ENCODE measurements around the gene TTC31. TPM values are rescaled to one million over a fixed set of nuclear protein-coding genes. Genes with fewer than 3 reads are reported as not detected.
A peak's percentile ranks its signal among the peaks of the same experiment; 100 is the strongest.

Gene TTC31
- 16.8 TPM for total RNA-seq (ENCODE audit: unreplicated experiment)
- long read RNA-seq, partial matches to known transcripts: 1 of 10 reads
- long read RNA-seq, other reads (novel, unspliced or antisense): 8 of 10 reads

DNA sequence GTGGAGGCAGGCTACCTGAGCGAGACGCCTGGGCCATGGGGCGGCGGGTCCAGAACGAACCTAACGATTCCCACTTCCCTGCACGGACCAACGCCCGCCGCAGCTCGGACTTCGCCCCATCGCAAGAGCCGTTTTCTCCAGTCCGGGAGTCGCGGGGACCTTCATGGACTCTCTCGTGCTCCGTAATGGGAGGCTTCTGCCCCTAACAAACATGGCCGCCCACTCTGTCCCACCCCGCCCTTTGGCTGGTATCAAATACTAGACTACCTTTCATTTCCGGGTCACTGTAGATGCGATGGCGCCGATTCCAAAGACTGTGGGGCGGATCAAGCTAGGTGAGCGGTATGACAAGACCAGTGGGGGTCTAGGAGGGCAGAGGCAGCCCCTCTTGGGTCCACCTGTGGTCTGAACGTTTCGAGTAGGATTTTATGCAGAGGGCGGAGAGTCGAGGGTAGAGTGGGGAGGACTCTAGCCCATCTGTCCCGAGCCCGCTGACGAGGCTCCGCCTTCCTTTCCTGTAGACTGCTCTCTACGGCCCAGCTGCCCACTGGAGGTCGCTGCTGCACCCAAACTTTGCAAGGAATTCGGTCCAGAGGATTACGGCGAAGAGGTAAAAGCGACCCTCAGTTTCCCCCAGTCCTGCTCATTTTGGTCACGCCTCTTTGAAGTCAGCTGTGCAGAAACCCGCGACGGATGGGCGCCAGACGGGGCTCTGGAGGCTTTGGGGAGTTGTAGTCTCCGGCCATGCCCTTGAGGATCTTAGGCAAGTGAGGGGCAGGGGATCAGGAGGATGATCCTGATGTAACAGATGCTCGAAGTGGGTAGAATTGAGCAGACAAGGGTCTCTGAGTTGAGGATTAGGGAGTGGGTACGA is at the start of gene TTC31, which contains the start of gene CCDC142:
Gene TTC31 (plus strand): TSS at position 281 of the 874 bp plus-strand sequence. CDS start 15 bp downstream, at position 296.
Gene CCDC142 (minus strand): TSS at position 198 of the 874 bp plus-strand sequence. CDS start 161 bp downstream, at position 37.
- peak within 1 kb of the TSS; percentile 94 for H3K27ac Mint-ChIP-seq (ENCODE audit: unreplicated experiment)
- peak; percentile 93 for DNase-seq (ENCODE audit: low spot score)
- H3K4me1 Mint-ChIP-seq (ENCODE audit: unreplicated experiment): peaks cover 15% of the 10 kb centered on the region
- no peaks in the 10 kb centered on the region for H3K9me3 Mint-ChIP-seq (ENCODE audit: unreplicated experiment)
- H3K36me3 Mint-ChIP-seq (ENCODE audit: low read depth, unreplicated experiment): no peaks in the 10 kb centered on the region
- TF ChIP-seq, protein P1, sequence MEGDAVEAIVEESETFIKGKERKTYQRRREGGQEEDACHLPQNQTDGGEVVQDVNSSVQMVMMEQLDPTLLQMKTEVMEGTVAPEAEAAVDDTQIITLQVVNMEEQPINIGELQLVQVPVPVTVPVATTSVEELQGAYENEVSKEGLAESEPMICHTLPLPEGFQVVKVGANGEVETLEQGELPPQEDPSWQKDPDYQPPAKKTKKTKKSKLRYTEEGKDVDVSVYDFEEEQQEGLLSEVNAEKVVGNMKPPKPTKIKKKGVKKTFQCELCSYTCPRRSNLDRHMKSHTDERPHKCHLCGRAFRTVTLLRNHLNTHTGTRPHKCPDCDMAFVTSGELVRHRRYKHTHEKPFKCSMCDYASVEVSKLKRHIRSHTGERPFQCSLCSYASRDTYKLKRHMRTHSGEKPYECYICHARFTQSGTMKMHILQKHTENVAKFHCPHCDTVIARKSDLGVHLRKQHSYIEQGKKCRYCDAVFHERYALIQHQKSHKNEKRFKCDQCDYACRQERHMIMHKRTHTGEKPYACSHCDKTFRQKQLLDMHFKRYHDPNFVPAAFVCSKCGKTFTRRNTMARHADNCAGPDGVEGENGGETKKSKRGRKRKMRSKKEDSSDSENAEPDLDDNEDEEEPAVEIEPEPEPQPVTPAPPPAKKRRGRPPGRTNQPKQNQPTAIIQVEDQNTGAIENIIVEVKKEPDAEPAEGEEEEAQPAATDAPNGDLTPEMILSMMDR (IDR thresholded peaks at IDR 0.05; ENCODE audit: unreplicated experiment): peak; percentile 48
- H3K4me3 Mint-ChIP-seq (ENCODE audit: unreplicated experiment): peak within 1 kb of the TSS; percentile 98
- H3K27me3 Mint-ChIP-seq (ENCODE audit: unreplicated experiment): peaks cover 4% of the 10 kb centered on the region

DNA sequence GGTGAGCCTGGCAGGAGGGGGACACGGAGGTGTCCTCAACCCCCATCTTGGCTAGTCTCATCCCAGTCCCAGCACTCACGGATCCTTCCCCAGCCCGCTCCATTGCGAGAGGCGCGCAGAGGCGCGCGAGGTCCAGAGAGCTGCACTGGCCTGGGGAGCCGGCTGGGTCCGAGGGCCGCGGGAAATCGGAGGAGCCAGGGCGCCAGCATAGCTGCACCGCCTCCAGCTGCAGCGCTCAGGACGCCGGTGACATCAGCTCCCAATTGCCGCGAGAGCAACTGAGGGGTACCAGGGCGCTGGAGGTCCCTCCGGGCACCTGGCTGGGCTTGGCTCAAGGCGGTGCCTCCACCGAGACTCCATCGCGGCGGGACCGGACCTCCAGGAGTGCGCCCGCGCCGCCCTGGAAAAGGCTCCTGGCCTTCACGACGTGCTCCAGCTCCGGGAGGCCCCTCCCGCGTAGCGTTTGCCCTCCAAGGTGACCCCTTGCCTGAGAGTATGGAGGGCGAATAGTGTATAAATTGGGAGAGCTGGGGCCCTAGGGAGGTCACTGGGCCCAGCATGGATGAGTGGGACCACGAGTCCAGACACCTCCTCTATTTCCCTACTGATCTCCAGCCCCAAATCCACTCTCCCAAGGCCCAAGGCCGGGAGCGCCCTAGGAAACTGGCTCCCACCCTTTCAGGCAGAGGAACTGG is 46.6 kb upstream of the TTC31 start:
- peaks cover 31% of the 10 kb centered on the region for H3K36me3 Mint-ChIP-seq (ENCODE audit: low read depth, unreplicated experiment)
- H3K4me1 Mint-ChIP-seq (ENCODE audit: unreplicated experiment): peaks cover 42% of the 10 kb centered on the region
- no peak overlapping the region for H3K27ac Mint-ChIP-seq (ENCODE audit: unreplicated experiment)
- TF ChIP-seq, protein P1 (IDR thresholded peaks at IDR 0.05; ENCODE audit: unreplicated experiment): no peak
- no peaks in the 10 kb centered on the region for H3K9me3 Mint-ChIP-seq (ENCODE audit: unreplicated experiment)
- no peak for DNase-seq (ENCODE audit: low spot score)
- no peak overlapping the region for H3K4me3 Mint-ChIP-seq (ENCODE audit: unreplicated experiment)
- peaks cover 22% of the 10 kb centered on the region for H3K27me3 Mint-ChIP-seq (ENCODE audit: unreplicated experiment)

DNA sequence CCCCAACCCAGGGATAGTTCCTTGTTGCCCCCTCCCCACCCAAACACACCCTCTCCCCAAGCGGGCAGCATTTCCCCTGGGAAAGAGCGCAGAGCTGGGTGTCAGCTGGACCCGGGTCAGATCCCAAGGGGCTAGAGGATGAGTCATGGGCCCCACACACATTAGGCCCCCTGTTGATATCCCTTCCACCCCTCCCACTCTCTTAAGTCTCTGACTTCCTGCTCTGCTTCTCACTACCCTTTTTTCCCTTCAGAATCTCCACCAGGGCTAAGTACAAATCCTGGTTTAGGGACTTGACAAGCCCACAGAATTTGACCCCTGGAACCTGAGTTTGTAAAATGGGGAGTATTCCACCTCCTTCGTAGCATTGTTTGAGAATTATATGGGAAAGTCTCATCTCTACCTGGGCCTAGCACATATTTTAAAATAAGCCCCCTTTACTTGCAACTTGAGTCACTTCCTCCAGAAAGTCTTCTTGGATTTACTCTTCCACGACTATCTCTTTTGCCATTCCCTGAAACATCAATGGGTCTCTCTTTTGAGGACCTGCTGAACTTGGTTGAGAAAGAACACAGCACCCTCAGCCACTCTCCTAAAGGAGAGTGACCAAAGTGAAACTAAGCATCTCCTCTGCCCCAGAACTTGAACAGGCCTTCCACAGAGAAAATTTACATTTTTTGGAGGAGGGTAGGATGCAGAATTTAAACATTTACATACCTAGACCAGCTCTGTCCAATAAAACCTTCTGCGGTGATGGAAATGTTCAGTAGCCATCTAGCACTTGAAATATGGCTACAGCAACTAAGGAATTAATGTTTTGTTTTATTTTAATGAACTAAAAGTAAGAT is 45.8 kb upstream of the TTC31 start:
- H3K9me3 Mint-ChIP-seq (ENCODE audit: unreplicated experiment): no peaks in the 10 kb centered on the region
- DNase-seq (ENCODE audit: low spot score): no peak

DNA sequence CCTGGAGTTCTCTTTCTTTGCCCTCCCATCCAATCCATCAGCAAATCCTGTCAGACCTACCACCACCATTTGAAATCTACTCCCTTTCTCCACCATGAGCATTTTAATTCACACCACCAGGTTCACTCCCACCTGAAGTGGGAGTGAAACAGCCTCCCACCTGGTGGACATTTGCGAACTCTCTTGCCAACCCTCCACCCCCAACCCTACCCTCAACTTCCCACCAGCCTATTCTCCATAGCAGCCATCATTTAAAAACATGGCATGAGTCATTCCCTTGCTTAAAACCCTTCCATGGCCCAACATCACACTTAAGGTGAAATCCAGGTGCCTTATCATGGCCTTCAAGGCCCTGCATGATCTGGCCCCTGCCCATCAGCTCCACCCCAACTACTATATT is 44.6 kb upstream of the TTC31 start:
- H3K4me3 Mint-ChIP-seq (ENCODE audit: unreplicated experiment): peak overlapping the region; percentile 94
- H3K27ac Mint-ChIP-seq (ENCODE audit: unreplicated experiment): peak overlapping the region; percentile 74
- H3K27me3 Mint-ChIP-seq (ENCODE audit: unreplicated experiment): peaks cover 23% of the 10 kb centered on the region
- no peak for DNase-seq (ENCODE audit: low spot score)
- H3K9me3 Mint-ChIP-seq (ENCODE audit: unreplicated experiment): no peaks in the 10 kb centered on the region
- peaks cover 20% of the 10 kb centered on the region for H3K36me3 Mint-ChIP-seq (ENCODE audit: low read depth, unreplicated experiment)
- TF ChIP-seq, protein P1 (IDR thresholded peaks at IDR 0.05; ENCODE audit: unreplicated experiment): no peak
- peaks cover 33% of the 10 kb centered on the region for H3K4me1 Mint-ChIP-seq (ENCODE audit: unreplicated experiment)

More for the DNA sequence above, 45.8 kb upstream of the TTC31 start:
- TF ChIP-seq, protein P1 (IDR thresholded peaks at IDR 0.05; ENCODE audit: unreplicated experiment): no peak
- peaks cover 22% of the 10 kb centered on the region for H3K27me3 Mint-ChIP-seq (ENCODE audit: unreplicated experiment)
- H3K27ac Mint-ChIP-seq (ENCODE audit: unreplicated experiment): peak overlapping the region; percentile 61
- peak overlapping the region; percentile 22 for H3K4me3 Mint-ChIP-seq (ENCODE audit: unreplicated experiment)
- peaks cover 24% of the 10 kb centered on the region for H3K36me3 Mint-ChIP-seq (ENCODE audit: low read depth, unreplicated experiment)
- H3K4me1 Mint-ChIP-seq (ENCODE audit: unreplicated experiment): peaks cover 36% of the 10 kb centered on the region

Data from endothelial cell (in vitro differentiated cells).